Measurements from ENCODE around the gene MKRN2OS.

The MKRN2OS gene

GRCh38 chr3:12545473-12545791, at the start of gene MKRN2OS:
Gene MKRN2OS, minus strand, starts transcription at chr3:12545499. Its CDS starts 35 bp downstream, at chr3:12545464.
- in situ Hi-C loops (cut with HindIII; ENCODE audit: low pct_ligation_motif_present, low pct_unique_long_range_greater_than_20kb, low sequenced_read_pairs), result no loop called here
- peak; percentile 30 for DNase-seq

- in situ Hi-C loops (cut with HindIII; ENCODE audit: low pct_ligation_motif_present, low pct_unique_long_range_greater_than_20kb, low sequenced_read_pairs), result no loop called here
- DNase-seq, result no peak
Observed at GRCh38 chr3:12593473-12593872, 48.2 kb upstream of the MKRN2OS start.

- DNase-seq, result no peak
- in situ Hi-C loops (cut with HindIII; ENCODE audit: low pct_ligation_motif_present, low pct_unique_long_range_greater_than_20kb, low sequenced_read_pairs), result no loop called here
Observed at GRCh38 chr3:12591997-12592715, 46.9 kb upstream of the MKRN2OS start.

- in situ Hi-C loops (cut with HindIII; ENCODE audit: low pct_ligation_motif_present, low pct_unique_long_range_greater_than_20kb, low sequenced_read_pairs), result no loop called here
- no peak for DNase-seq
Observed at GRCh38 chr3:12591456-12591855, 46.2 kb upstream of the MKRN2OS start.

GRCh38 chr3:12590096-12590495, 44.8 kb upstream of the MKRN2OS start:
- no peak for DNase-seq
- in situ Hi-C loops (cut with HindIII; ENCODE audit: low pct_ligation_motif_present, low pct_unique_long_range_greater_than_20kb, low sequenced_read_pairs), result no loop called here

GRCh38 chr3:12588039-12589009, 43.0 kb upstream of the MKRN2OS start:
- in situ Hi-C loops (cut with HindIII; ENCODE audit: low pct_ligation_motif_present, low pct_unique_long_range_greater_than_20kb, low sequenced_read_pairs), result no loop called here
- no peak for DNase-seq

- in situ Hi-C loops (cut with HindIII; ENCODE audit: low pct_ligation_motif_present, low pct_unique_long_range_greater_than_20kb, low sequenced_read_pairs), result no loop called here
- no peak for DNase-seq
Observed at GRCh38 chr3:12586403-12586802, 41.1 kb upstream of the MKRN2OS start.

GRCh38 chr3:12585970-12586369, 40.7 kb upstream of the MKRN2OS start:
- in situ Hi-C loops (cut with HindIII; ENCODE audit: low pct_ligation_motif_present, low pct_unique_long_range_greater_than_20kb, low sequenced_read_pairs), result no loop called here

GRCh38 chr3:12585181-12585580, 39.9 kb upstream of the MKRN2OS start:
- in situ Hi-C loops (cut with HindIII; ENCODE audit: low pct_ligation_motif_present, low pct_unique_long_range_greater_than_20kb, low sequenced_read_pairs), result no loop called here
- no peak for DNase-seq

More at GRCh38 chr3:12585970-12586369, 40.7 kb upstream of the MKRN2OS start:
- no peak for DNase-seq

- no peak for DNase-seq
- in situ Hi-C loops (cut with HindIII; ENCODE audit: low pct_ligation_motif_present, low pct_unique_long_range_greater_than_20kb, low sequenced_read_pairs), result no loop called here
Observed at GRCh38 chr3:12584083-12584482, 38.8 kb upstream of the MKRN2OS start.

- no peak for DNase-seq
- in situ Hi-C loops (cut with HindIII; ENCODE audit: low pct_ligation_motif_present, low pct_unique_long_range_greater_than_20kb, low sequenced_read_pairs), result no loop called here
Observed at GRCh38 chr3:12583280-12583679, 38.0 kb upstream of the MKRN2OS start.

GRCh38 chr3:12582730-12583129, 37.4 kb upstream of the MKRN2OS start:
- DNase-seq, result no peak
- in situ Hi-C loops (cut with HindIII; ENCODE audit: low pct_ligation_motif_present, low pct_unique_long_range_greater_than_20kb, low sequenced_read_pairs), result no loop called here

GRCh38 chr3:12579905-12580304, 34.6 kb upstream of the MKRN2OS start:
- in situ Hi-C loops (cut with HindIII; ENCODE audit: low pct_ligation_motif_present, low pct_unique_long_range_greater_than_20kb, low sequenced_read_pairs), result no loop called here

GRCh38 chr3:12579456-12579855, 34.2 kb upstream of the MKRN2OS start:
- in situ Hi-C loops (cut with HindIII; ENCODE audit: low pct_ligation_motif_present, low pct_unique_long_range_greater_than_20kb, low sequenced_read_pairs), result no loop called here
- DNase-seq, result no peak

More at GRCh38 chr3:12579905-12580304, 34.6 kb upstream of the MKRN2OS start:
- no peak for DNase-seq

GRCh38 chr3:12578742-12579141, 33.4 kb upstream of the MKRN2OS start:
- in situ Hi-C loops (cut with HindIII; ENCODE audit: low pct_ligation_motif_present, low pct_unique_long_range_greater_than_20kb, low sequenced_read_pairs), result no loop called here
- DNase-seq, result no peak

GRCh38 chr3:12577379-12577778, 32.1 kb upstream of the MKRN2OS start:
- in situ Hi-C loops (cut with HindIII; ENCODE audit: low pct_ligation_motif_present, low pct_unique_long_range_greater_than_20kb, low sequenced_read_pairs), result no loop called here
- no peak for DNase-seq

- in situ Hi-C loops (cut with HindIII; ENCODE audit: low pct_ligation_motif_present, low pct_unique_long_range_greater_than_20kb, low sequenced_read_pairs), result no loop called here
- no peak for DNase-seq
Observed at GRCh38 chr3:12574661-12575060, 29.4 kb upstream of the MKRN2OS start.

- DNase-seq, result no peak
- in situ Hi-C loops (cut with HindIII; ENCODE audit: low pct_ligation_motif_present, low pct_unique_long_range_greater_than_20kb, low sequenced_read_pairs), result no loop called here
Observed at GRCh38 chr3:12574131-12574530, 28.8 kb upstream of the MKRN2OS start.

- DNase-seq, result no peak
- in situ Hi-C loops (cut with HindIII; ENCODE audit: low pct_ligation_motif_present, low pct_unique_long_range_greater_than_20kb, low sequenced_read_pairs), result no loop called here
Observed at GRCh38 chr3:12571986-12572385, 26.7 kb upstream of the MKRN2OS start.

- in situ Hi-C loops (cut with HindIII; ENCODE audit: low pct_ligation_motif_present, low pct_unique_long_range_greater_than_20kb, low sequenced_read_pairs), result no loop called here
- no peak for DNase-seq
Observed at GRCh38 chr3:12569836-12570235, 24.5 kb upstream of the MKRN2OS start.
